H9 (cell line): ENCODE data around the gene SLC22A17. TPM values are rescaled to one million over a fixed set of nuclear protein-coding genes. Genes with fewer than 3 reads are reported as not detected.

Experiments used
- DNase-seq: peaks from one replicate; pipeline ENCODE4 v3.0.0-alpha.2; 2017
- H2AFZ ChIP-seq: one replicate; pipeline ENCODE4 v1.6.1; 2013; ENCODE audit warnings: mild to moderate bottlenecking, low read length, control low read depth, moderate library complexity
- H2AK5ac ChIP-seq: 2 replicates; pipeline ENCODE4 v1.6.1; 2013; ENCODE audit warnings: low read length, control low read depth, mixed read lengths; ENCODE audit not compliant: insufficient read length
- H2BK120ac ChIP-seq: one replicate; pipeline ENCODE4 v1.6.1; 2013; ENCODE audit warnings: low read depth, mild to moderate bottlenecking, low read length, control low read depth, inconsistent platforms; ENCODE audit not compliant: poor library complexity, severe bottlenecking
- H2BK12ac ChIP-seq: 2 replicates; pipeline ENCODE4 v1.6.1; 2013; ENCODE audit warnings: low read length, control low read depth, mixed read lengths, low read depth; ENCODE audit not compliant: insufficient read length
- H2BK15ac ChIP-seq: 2 replicates; pipeline ENCODE4 v1.6.1; 2013; ENCODE audit warnings: low read depth, low read length, control low read depth
- H2BK20ac ChIP-seq: one replicate; pipeline ENCODE4 v1.6.1; 2013; ENCODE audit warnings: low read depth, mild to moderate bottlenecking, low read length, control low read depth, inconsistent platforms; ENCODE audit not compliant: poor library complexity, severe bottlenecking
- H2BK5ac ChIP-seq: 2 replicates; pipeline ENCODE4 v1.6.1; 2013; ENCODE audit warnings: low read length, control low read depth, mixed read lengths; ENCODE audit not compliant: insufficient read length
- H3K14ac ChIP-seq: 2 replicates; pipeline ENCODE4 v1.6.1; 2013; ENCODE audit warnings: low read length, control low read depth; ENCODE audit not compliant: insufficient read depth
- H3K18ac ChIP-seq: 2 replicates; pipeline ENCODE4 v1.6.1; 2013; ENCODE audit warnings: low read depth, mild to moderate bottlenecking, mixed read lengths, low read length, control low read depth; ENCODE audit not compliant: insufficient read length
- H3K23ac ChIP-seq: 2 replicates; pipeline ENCODE4 v1.6.1; 2013; ENCODE audit warnings: low read length, control low read depth, mixed read lengths, low read depth; ENCODE audit not compliant: insufficient read length
- H3K23me2 ChIP-seq: 2 replicates; pipeline ENCODE4 v1.6.1; 2013; ENCODE audit warnings: low read depth, mild to moderate bottlenecking, mixed read lengths, low read length, control low read depth; ENCODE audit not compliant: insufficient read length, poor library complexity, severe bottlenecking
- H3K27ac ChIP-seq: 2 replicates; pipeline ENCODE4 v1.5.1; 2013; ENCODE audit warnings: low read length, control low read depth, mixed read lengths, low read depth; ENCODE audit not compliant: insufficient read length
- H3K27me3 ChIP-seq: 2 replicates; pipeline ENCODE4 v1.6.1; 2013; ENCODE audit warnings: low read length, control low read depth, inconsistent platforms; ENCODE audit not compliant: insufficient read depth
- H3K4ac ChIP-seq: 2 replicates; pipeline ENCODE4 v1.6.1; 2013; ENCODE audit warnings: low read depth, mild to moderate bottlenecking, control low read depth, inconsistent platforms, low read length, moderate library complexity
- H3K4me1 ChIP-seq: 2 replicates; pipeline ENCODE4 v1.6.1; 2013; ENCODE audit warnings: low read length, control low read depth, inconsistent platforms; ENCODE audit not compliant: insufficient read depth
- H3K4me2 ChIP-seq: 2 replicates; pipeline ENCODE4 v1.6.1; 2013; ENCODE audit warnings: low read length, control low read depth, mixed read lengths; ENCODE audit not compliant: insufficient read length, insufficient read depth
- H3K56ac ChIP-seq: 2 replicates; pipeline ENCODE4 v1.6.1; 2013; ENCODE audit warnings: low read depth, mild to moderate bottlenecking, mixed read lengths, low read length, control low read depth; ENCODE audit not compliant: insufficient read length
- H3K79me1 ChIP-seq: 2 replicates; pipeline ENCODE4 v1.6.1; 2013; ENCODE audit warnings: low read depth, mild to moderate bottlenecking, moderate library complexity, low read length, control low read depth, inconsistent platforms; ENCODE audit not compliant: insufficient read depth, poor library complexity, severe bottlenecking
- H3K79me2 ChIP-seq: 2 replicates; pipeline ENCODE4 v1.6.1; 2013; ENCODE audit warnings: low read length, control low read depth, inconsistent platforms; ENCODE audit not compliant: insufficient read depth
- H3K9ac ChIP-seq: 2 replicates; pipeline ENCODE4 v1.6.1; 2013; ENCODE audit warnings: low read length, control low read depth, mixed read lengths; ENCODE audit not compliant: insufficient read length; ENCODE audit errors: extremely low read depth
- H3K9me3 ChIP-seq: one replicate; pipeline ENCODE4 v1.6.1; 2013; ENCODE audit warnings: low read depth, low read length, inconsistent platforms; ENCODE audit not compliant: control insufficient read depth
- H3T11ph ChIP-seq: one replicate; pipeline ENCODE4 v1.6.1; 2013; ENCODE audit warnings: mild to moderate bottlenecking, low read length, control low read depth, inconsistent platforms
- H4K20me1 ChIP-seq: one replicate; pipeline ENCODE4 v1.6.1; 2013; ENCODE audit not compliant: control insufficient read depth, insufficient read length, insufficient read depth
- H4K5ac ChIP-seq: 2 replicates; pipeline ENCODE4 v1.6.1; 2013; ENCODE audit warnings: low read depth, mild to moderate bottlenecking, mixed read lengths, low read length, control low read depth; ENCODE audit not compliant: insufficient read length
- H4K8ac ChIP-seq: replicated peaks from 2 replicates; pipeline ENCODE4 v1.6.1; 2013; ENCODE audit warnings: low read length, control low read depth, mixed read lengths, low read depth; ENCODE audit not compliant: insufficient read length
- H4K91ac ChIP-seq: 2 replicates; pipeline ENCODE4 v1.6.1; 2013; ENCODE audit warnings: low read depth, mild to moderate bottlenecking, moderate library complexity, mixed read lengths, low read length, control low read depth; ENCODE audit not compliant: insufficient read length
- H3K27ac Mint-ChIP-seq, 3 experiments: 2 replicates in 2 of 3; 3 replicates in 1 of 3; pipeline ENCODE4 v1.8.0; 2020 to 2021; ENCODE audit warnings: mixed read lengths in 3 of 3, mild to moderate bottlenecking in 1 of 3, moderate library complexity in 1 of 3
- H3K27me3 Mint-ChIP-seq: 2 replicates; pipeline ENCODE4 v1.8.0; 2021; ENCODE audit warnings: low read depth, mild to moderate bottlenecking, moderate library complexity, mixed read lengths
- H3K36me3 Mint-ChIP-seq, 3 experiments: 2 replicates in 2 of 3; 3 replicates in 1 of 3; pipeline ENCODE4 v1.8.0; 2020 to 2021; ENCODE audit warnings: low read depth in 3 of 3, mixed read lengths in 3 of 3; ENCODE audit not compliant: insufficient read depth in 1 of 3
- H3K4me1 Mint-ChIP-seq, 2 experiments: 2 replicates each; pipeline ENCODE4 v1.8.0; 2020; ENCODE audit warnings: mixed read lengths in 2 of 2
- H3K4me3 Mint-ChIP-seq, 2 experiments: 2 replicates in 1 of 2; 3 replicates in 1 of 2; pipeline ENCODE4 v1.8.0; 2020 to 2021; ENCODE audit warnings: mild to moderate bottlenecking in 2 of 2, mixed read lengths in 2 of 2, moderate library complexity in 1 of 2
- H3K9me3 Mint-ChIP-seq, 2 experiments: 2 replicates in 1 of 2; 3 replicates in 1 of 2; pipeline ENCODE4 v1.8.0; 2020; ENCODE audit warnings: mild to moderate bottlenecking in 2 of 2, mixed read lengths in 2 of 2, moderate library complexity in 1 of 2
- CTCF ChIP-seq: fragments of 200-600 bp; sonication (generic); conservative IDR thresholded peaks from 3 replicates; pipeline ENCODE4 v1.8.0; 2021; ENCODE audit warnings: antibody characterized with exemption, mild to moderate bottlenecking
- WGBS: extraction: QIAGEN DNeasy Blood & Tissue Kit; methylation state at CpG from one replicate; pipeline ENCODE4 v1.1.7; 2013; ENCODE audit warnings: missing lambda C conversion rate, low lambda C conversion rate, mixed read lengths; ENCODE audit not compliant: insufficient read length; ENCODE audit errors: extremely low coverage; 5-methylcytosine and 5-hydroxymethylcytosine counted together
- total RNA-seq: library from RNA; stranded (reverse); gene quantifications from 2 replicates; pipeline ENCODE4 v1.2.1, GENCODE V29; 2021

SLC22A17 gene
- total RNA-seq, 1 experiment from 2014 or later = 33.0 TPM

GRCh38 chr14:23324455-23324846 lies 28.2 kb downstream of the SLC22A17 start:
- Histone ChIP-seq H2AFZ (no peak overlapping the region), H3K79me1 (peaks cover 4% of the 10 kb centered on the region), H3K27me3 (no peaks in the 10 kb centered on the region), H3K23ac (no peak overlapping the region), H2BK20ac (no peak overlapping the region), H4K5ac (no peak overlapping the region), H2BK5ac (no peak overlapping the region), H3K18ac (no peak overlapping the region), H4K91ac (no peak overlapping the region), H2BK120ac (no peak overlapping the region), H4K20me1 (no peaks in the 10 kb centered on the region), H3K23me2 (peaks cover 13% of the 10 kb centered on the region), H3K9me3 (no peaks in the 10 kb centered on the region), H3K9ac (no peak overlapping the region), H3K4me1 (peaks cover 3% of the 10 kb centered on the region; the same call in 1 of the 2 replicates), H4K8ac (no peak overlapping the region), H3K4ac (no peak overlapping the region), H3K79me2 (peaks cover 10% of the 10 kb centered on the region; the same call in 1 of the 2 replicates), H3K56ac (no peak overlapping the region), H2BK15ac (no peak overlapping the region), H3K4me2 (no peak overlapping the region), H3K27ac (no peak overlapping the region), H2AK5ac (no peak overlapping the region), H3K14ac (no peak overlapping the region), H2BK12ac (no peak overlapping the region), H3T11ph (no peak overlapping the region)
- no peaks in the 10 kb centered on the region; a peak in 1 of 5 replicates for H3K9me3 Mint-ChIP-seq
- no peak for DNase-seq
- H3K27me3 Mint-ChIP-seq = no peaks in the 10 kb centered on the region
- H3K4me3 Mint-ChIP-seq = no peak overlapping the region; a peak in 1 of 5 replicates
- WGBS = no CpG with 5 or more reads among the region's 2 CpGs
- peaks cover 22 to 28% of the 10 kb centered on the region in 2 experiments for H3K4me1 Mint-ChIP-seq
- H3K27ac Mint-ChIP-seq = no peak overlapping the region
- TF ChIP-seq CTCF = no peak
- peaks cover 34 to 51% (median 47%) of the 10 kb centered on the region in 3 experiments for H3K36me3 Mint-ChIP-seq
